A549 treated with CpdA at 1 μM for 4 hours (cell line): ENCODE measurements around the gene OTUD5. TPM values are rescaled to one million over a fixed set of nuclear protein-coding genes. Genes with fewer than 3 reads are reported as not detected.

Experiments
- total RNA-seq: library from RNA; stranded (reverse); fragments of 200-300 nt; extraction: Qiagen RNA extraction; gene quantifications from 5 replicates; pipeline ENCODE4 v1.2.3, GENCODE V29; 2022; ENCODE audit warnings: low read depth

Gene OTUD5
- 60.6 to 69.6 TPM (median 64.6 TPM) in 5 replicates for total RNA-seq

DNA sequence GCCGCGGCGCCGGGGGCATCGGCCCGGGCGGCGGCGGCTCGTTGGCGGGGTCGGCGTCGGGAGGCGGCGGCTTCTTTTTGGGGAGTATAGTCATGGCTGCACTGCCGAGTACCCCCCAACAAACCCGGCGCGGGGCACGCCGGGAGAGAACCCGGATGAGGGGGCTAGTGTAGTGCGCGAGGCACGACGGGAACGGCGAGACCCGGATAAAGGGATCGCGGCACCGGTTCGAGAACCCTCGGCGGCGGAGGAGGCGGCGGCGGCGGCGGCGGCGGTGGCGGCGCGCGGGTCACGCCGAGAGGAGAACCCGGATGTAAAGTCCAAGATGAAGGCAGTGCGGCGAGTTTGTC, at the start of gene OTUD5:
TSS of gene OTUD5 (minus strand) at position 131 of the 350 bp plus-strand sequence. CDS start at position 94, 37 bp downstream.

DNA sequence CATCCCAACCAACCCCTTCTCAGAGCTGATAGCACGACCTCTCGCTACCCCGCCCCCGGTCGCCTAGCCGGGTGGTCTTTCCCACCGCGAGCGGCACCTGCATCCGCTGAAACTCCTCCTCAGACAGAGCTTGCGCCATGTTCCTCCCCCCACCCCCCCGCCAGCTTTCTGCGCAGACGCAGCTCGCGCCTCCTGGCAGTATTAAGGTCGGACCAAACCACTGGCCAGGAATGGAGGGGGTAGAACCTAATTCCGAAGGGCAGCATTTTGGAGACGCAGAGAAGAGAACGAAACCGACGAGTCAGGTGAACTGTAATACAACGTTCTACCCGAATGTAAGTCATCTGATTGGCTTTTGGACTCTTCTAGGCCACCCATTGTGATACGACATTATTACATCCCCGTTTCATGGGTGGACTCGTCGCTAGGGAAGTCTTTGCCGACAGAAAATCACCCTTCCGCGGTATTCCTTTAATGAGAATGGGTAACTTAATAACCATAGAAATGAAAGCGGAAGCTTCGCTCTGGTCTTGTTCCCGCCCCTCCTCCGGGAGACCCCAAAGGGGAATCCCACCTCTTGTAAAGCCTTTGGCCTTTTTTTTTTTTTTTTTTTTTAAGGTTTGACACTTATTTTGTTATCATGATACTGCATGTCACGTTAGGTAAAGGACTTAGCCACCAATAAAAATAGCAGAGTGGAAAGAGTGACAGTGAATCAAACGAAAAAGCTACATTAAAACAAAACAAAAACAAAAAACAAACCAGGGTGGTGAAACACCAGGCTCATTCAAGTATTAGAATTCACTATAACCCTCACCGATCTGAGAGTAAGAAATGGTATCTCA, 44.9 kb upstream of the OTUD5 start, which contains the start of gene GRIPAP1:
TSS of gene GRIPAP1 (minus strand) at position 174 of the 845 bp plus-strand sequence. CDS start at position 139, 35 bp downstream.

DNA sequence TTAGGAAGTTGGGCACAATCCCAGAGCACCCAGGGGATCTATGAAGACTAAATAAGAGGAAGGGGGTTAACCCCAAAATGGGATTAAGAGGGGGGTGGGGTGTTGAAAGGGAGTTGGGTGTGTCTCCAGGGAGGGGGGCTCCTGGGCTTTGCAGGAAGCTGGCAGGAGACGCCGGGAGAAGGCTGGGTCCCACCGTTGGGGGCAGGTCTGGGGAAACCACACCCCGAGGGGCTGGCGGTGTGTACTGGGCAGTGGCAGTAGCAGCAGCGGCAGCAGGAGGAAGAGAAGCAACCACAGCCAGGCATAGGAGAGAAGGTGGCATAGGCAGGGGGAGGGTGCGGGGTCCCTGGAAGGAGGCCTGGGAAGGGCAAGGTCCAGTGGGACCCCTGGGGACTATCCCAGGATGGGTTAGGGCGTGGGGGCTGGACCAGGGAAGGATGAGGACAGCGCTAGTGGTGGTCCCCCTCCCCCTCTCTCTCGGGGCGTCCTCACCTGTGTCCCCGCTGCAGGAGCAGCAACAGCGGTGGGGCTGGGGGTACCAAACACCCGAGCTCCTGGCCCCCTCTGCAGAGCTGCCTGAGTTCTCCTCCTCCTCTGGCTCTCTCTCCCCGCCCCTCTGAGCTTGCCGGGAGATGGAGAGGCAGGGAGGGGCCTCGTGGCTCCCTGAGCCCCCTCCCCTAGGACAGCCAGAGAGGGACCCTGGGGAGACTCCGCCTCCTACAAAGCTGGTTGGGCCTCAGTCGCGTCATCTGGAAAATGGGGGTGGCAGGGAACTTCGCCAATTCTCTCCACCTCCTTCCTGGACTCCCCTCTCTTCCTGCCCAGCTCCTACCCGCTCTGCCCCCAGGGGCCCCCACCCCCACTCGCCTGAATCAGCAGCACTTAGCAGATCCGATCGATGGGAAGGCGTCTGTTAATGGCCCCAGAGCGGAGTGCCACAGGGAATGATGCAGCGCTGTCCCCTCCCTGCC, 14.1 kb upstream of the OTUD5 start, which contains the start of gene KCND1:
TSS of gene KCND1 (minus strand) at position 596 of the 971 bp plus-strand sequence. CDS start 1,573 bp downstream, outside the sequence.

GRCh38 chrX:48918643-48919340, 38.6 kb downstream of the OTUD5 start, which contains the start of gene PIM2:
TSS of gene PIM2 (minus strand) at chrX:48919024. CDS start at chrX:48918834, 190 bp downstream.

DNA sequence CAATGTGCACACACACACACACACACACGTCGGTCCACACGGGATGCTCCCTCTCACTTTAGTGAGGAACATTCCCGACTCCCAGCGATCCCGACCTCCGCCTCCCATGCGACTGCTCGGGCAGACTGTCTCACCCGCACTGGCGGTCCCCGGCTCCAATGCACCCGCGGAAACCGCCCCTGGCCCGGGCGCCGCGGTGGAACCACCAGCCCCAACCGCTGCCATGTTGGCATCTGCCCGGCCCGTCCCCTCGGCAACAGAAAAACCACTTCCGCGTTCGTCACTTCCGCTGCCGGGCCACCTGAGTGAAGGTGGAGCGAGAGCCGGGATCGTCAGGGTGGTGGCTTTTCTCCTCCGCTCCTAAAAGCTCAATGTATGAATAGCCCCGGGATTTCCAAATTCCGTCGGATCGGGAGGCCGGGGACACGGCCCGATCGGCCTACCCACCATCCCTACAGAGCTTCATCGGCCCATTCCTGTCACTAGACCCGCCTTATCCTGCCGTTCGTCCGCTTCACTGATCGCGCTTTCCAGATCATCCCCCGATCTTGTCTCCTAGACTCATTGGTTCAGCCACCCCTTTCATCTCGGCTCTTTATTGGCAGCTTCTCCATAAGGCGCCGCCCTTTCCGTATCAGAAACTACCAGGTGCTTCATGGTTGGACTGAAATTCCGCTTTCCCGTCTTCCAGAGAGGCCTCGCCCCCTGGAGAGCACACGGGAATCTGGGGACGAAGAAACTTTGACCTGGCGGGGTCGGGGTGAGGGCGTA, 45.8 kb downstream of the OTUD5 start, which contains the start of gene SLC35A2:
TSS of gene SLC35A2 (minus strand) at position 235 of the 771 bp plus-strand sequence. CDS start at position 225, 10 bp downstream.

GRCh38 chrX:48897625-48898306, 59.6 kb downstream of the OTUD5 start, which contains the start of the genes PQBP1 and TIMM17B:
TSS of gene PQBP1 (plus strand) at chrX:48897930. CDS start at chrX:48898510, 580 bp downstream.
TSS of gene TIMM17B (minus strand) at chrX:48897768. CDS start at chrX:48897749, 19 bp downstream.

Other genes with a start within 250 kb of the OTUD5 start
- gene GLOD5, start 195.9 kb downstream of the OTUD5 start, total RNA-seq, result not detected in 5 replicates
- gene GATA1, start 171.0 kb downstream of the OTUD5 start, total RNA-seq, result not detected in 5 replicates
- gene HDAC6, start 155.5 kb downstream of the OTUD5 start, total RNA-seq, result 22.9 to 33.4 TPM (median 29.2 TPM) in 5 replicates
- gene ERAS, start 131.1 kb downstream of the OTUD5 start, total RNA-seq, result 0.10 TPM in 1 of 5 replicates, not detected in the others
- gene PCSK1N, start 122.0 kb downstream of the OTUD5 start, total RNA-seq, result 18.4 to 50.4 TPM (median 44.8 TPM) in 5 replicates
- 80.5 to 110 TPM (median 105 TPM) in 5 replicates for gene TIMM17B, start 59.8 kb downstream of the OTUD5 start, total RNA-seq
- 97.6 to 109 TPM (median 105 TPM) in 5 replicates for gene PQBP1, start 59.7 kb downstream of the OTUD5 start, total RNA-seq
- gene SLC35A2, start 46.0 kb downstream of the OTUD5 start, total RNA-seq, result 53.9 to 71.3 TPM (median 67.3 TPM) in 5 replicates
- 10.7 to 12.1 TPM (median 11.5 TPM) in 5 replicates for gene PIM2, start 38.6 kb downstream of the OTUD5 start, total RNA-seq
- 0.86 to 2.0 TPM (median 1.2 TPM) in 5 replicates for gene KCND1, start 14.2 kb upstream of the OTUD5 start, total RNA-seq
- 22.2 to 24.2 TPM (median 23.0 TPM) in 5 replicates for gene GRIPAP1, start 44.7 kb upstream of the OTUD5 start, total RNA-seq
- gene TFE3, start 85.8 kb upstream of the OTUD5 start, total RNA-seq, result 49.2 to 63.4 TPM (median 61.8 TPM) in 5 replicates
- gene CCDC120, start 101.4 kb upstream of the OTUD5 start, total RNA-seq, result 3.2 to 4.7 TPM (median 3.6 TPM) in 5 replicates
- 32.8 to 48.2 TPM (median 42.6 TPM) in 5 replicates for gene PRAF2, start 116.4 kb upstream of the OTUD5 start, total RNA-seq
- gene WDR45, start 122.3 kb upstream of the OTUD5 start, total RNA-seq, result 54.9 to 65.6 TPM (median 58.5 TPM) in 5 replicates
- 23.2 to 26.7 TPM (median 24.8 TPM) in 5 replicates for gene GPKOW, start 166.1 kb upstream of the OTUD5 start, total RNA-seq
- gene MAGIX, start 205.2 kb upstream of the OTUD5 start, total RNA-seq, result 2.7 to 3.7 TPM (median 3.1 TPM) in 5 replicates
- 307 to 435 TPM (median 429 TPM) in 5 replicates for gene PLP2, start 214.3 kb upstream of the OTUD5 start, total RNA-seq
- 12.7 to 22.2 TPM (median 20.7 TPM) in 5 replicates for gene PRICKLE3, start 228.8 kb upstream of the OTUD5 start, total RNA-seq
- 2.4 to 3.6 TPM (median 3.1 TPM) in 5 replicates for gene SYP, start 242.6 kb upstream of the OTUD5 start, total RNA-seq